ENCODE measurements around the gene PLAC9.

The PLAC9 gene

DNA sequence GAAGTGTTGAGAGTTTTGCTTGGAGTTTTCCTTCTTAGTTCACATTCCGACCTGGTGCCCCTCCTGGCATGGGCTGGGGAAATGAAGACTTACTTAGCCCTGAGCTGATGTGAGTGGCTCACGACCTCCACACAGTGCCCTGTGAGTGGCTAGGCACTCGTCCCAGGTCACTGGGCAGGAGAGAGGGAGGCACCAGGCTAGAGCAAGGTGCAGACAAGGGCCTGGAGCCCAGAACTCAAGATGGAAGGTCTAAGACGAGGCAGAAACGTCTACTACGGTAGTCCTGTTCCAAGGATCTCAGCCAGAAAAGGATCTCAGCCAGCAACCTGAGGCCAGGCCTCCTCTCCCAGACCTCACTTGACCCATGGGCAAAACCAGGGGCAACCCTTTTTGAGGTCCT lies 50.5 kb downstream of the PLAC9 start:
- no peak overlapping the region for H3K4me3 ChIP-seq (ENCODE audit: control insufficient read depth, low read depth, low read length)
- TF ChIP-seq, protein P1, sequence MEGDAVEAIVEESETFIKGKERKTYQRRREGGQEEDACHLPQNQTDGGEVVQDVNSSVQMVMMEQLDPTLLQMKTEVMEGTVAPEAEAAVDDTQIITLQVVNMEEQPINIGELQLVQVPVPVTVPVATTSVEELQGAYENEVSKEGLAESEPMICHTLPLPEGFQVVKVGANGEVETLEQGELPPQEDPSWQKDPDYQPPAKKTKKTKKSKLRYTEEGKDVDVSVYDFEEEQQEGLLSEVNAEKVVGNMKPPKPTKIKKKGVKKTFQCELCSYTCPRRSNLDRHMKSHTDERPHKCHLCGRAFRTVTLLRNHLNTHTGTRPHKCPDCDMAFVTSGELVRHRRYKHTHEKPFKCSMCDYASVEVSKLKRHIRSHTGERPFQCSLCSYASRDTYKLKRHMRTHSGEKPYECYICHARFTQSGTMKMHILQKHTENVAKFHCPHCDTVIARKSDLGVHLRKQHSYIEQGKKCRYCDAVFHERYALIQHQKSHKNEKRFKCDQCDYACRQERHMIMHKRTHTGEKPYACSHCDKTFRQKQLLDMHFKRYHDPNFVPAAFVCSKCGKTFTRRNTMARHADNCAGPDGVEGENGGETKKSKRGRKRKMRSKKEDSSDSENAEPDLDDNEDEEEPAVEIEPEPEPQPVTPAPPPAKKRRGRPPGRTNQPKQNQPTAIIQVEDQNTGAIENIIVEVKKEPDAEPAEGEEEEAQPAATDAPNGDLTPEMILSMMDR (conservative IDR thresholded peaks at IDR 0.05; ENCODE audit: control insufficient read depth, insufficient read depth, low read depth, low read length) = no peak
- DNase-seq (ENCODE audit: low read depth) = no peak

DNA sequence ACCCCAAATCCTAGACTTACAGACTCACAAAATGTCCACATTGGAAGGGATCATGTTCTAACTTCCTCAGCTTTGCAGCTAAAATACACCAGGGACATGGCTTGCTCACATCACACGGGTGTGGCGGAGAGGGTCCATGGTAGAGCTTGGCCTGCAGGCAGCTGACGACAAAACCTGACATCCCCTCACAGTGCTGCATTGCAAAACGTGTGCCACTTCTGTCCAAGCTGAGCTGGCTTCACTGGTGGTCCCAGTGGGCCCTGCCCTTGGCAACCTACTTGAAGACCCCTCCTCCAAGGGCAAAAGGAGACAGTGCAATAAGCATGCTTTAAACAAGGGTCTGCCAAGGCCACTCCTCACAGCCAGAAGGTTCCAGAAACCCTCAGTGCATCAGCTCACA lies 50.9 kb downstream of the PLAC9 start:
- H3K4me3 ChIP-seq (ENCODE audit: control insufficient read depth, low read depth, low read length) = no peak overlapping the region
- TF ChIP-seq, protein P1 (conservative IDR thresholded peaks at IDR 0.05; ENCODE audit: control insufficient read depth, insufficient read depth, low read depth, low read length) = no peak
- no peak for DNase-seq (ENCODE audit: low read depth)

DNA sequence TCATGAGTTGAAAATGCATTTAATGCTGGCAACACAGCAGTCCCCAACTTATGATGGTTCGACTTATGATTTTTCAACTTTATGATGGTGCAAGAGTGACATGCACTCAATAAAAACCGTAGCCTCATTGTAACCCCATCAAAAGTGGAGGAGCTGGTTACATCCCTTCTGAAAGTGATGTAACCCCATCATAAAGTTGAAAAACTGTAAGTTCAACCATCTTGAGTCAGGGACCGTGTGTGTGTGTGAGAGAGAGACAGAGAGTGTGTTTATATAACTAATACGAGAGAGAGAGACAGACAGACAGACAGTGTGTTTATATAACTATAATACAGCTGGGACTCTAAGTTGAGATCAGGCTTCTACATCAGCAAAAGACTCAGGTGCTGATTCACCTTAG lies 51.8 kb downstream of the PLAC9 start:
- no peak for DNase-seq (ENCODE audit: low read depth)
- TF ChIP-seq, protein P1 (conservative IDR thresholded peaks at IDR 0.05; ENCODE audit: control insufficient read depth, insufficient read depth, low read depth, low read length) = no peak
- H3K4me3 ChIP-seq (ENCODE audit: control insufficient read depth, low read depth, low read length) = no peak overlapping the region

DNA sequence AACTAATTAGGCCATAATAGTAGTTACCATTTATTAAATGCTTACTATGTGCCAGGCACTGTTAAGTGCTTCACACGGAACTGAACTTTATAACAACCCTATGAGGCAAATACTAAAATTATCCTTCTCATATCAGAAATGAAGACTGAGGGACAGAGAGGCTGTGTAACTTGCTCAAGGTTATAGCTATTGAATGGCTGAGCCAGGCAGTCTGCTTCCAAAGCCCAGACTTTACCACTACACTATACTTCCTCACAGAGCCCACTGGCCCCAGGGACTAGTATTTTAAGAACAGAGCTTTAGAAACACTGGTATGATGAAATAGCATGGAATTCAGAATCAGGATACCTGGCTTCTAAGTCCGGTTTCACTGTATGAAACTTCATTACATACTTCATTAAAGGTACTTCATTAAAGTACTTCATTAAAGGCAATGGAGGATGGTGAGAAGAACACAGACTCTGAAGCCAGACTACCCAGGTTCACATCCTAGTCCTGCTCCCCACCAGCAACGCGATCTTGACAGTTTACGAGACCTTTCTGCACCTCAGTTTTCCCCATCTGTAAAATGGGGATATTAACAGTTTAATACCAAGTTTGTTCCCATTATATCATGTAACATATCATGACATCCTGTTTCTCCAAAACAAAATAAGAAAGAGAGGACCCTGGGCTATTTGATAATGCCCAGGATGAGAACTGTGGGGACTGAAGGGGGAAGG lies 53.2 kb downstream of the PLAC9 start:
- TF ChIP-seq, protein P1 (conservative IDR thresholded peaks at IDR 0.05; ENCODE audit: control insufficient read depth, insufficient read depth, low read depth, low read length) = no peak
- H3K4me3 ChIP-seq (ENCODE audit: control insufficient read depth, low read depth, low read length) = no peak overlapping the region
- DNase-seq (ENCODE audit: low read depth) = no peak

DNA sequence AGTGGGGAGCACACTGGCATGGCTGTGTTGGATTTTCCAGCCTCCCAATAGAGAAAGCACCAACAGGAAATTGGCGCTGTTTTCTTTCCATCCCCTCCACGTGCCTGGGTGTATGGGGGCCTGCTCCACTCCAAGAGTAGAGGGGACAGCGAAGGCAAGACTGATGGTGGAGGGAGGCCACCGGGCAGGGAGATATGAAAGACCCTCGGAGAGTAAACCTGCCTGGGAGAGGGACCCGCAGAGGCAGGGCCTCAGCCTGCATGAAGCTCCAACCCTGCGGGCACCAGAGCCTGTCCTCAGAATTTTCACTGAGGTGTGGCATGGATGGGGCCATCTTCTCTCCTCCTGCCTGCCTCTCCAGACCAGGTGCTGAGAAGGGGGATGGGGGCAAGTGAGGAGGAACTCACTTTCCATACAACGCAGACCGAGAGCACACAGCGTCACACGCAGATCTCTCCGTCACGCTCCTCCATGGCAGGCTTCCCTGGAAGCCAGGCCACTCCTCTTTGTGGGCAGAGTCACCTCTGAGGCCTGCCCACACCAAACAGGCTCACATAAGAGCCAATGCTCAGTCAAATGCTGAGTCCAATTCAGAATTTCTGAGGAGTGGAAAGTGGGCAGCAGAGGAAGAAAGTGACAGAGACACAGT lies 54.0 kb downstream of the PLAC9 start:
- TF ChIP-seq, protein P1 (conservative IDR thresholded peaks at IDR 0.05; ENCODE audit: control insufficient read depth, insufficient read depth, low read depth, low read length) = no peak
- no peak overlapping the region for H3K4me3 ChIP-seq (ENCODE audit: control insufficient read depth, low read depth, low read length)
- DNase-seq (ENCODE audit: low read depth) = peak; percentile 62

DNA sequence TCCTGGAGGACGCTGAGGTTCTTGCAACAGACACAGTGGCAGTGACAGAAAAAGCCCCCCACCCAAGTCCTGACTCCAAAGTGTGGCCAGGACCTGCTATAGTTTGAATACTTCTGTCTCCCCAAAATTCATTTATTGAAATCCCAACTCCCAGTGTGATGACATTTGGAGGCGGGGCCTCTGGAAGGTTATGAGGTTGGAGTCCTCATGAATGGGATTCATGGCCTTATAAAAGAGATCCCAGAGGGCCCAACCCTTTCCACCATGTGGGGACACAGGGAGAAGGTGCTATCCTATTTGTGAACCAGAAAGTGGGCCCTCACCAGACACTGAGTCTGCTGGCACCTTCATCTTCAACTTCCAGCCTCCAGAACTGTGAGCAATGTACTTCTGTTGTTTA lies 54.5 kb downstream of the PLAC9 start:
- TF ChIP-seq, protein P1 (conservative IDR thresholded peaks at IDR 0.05; ENCODE audit: control insufficient read depth, insufficient read depth, low read depth, low read length) = no peak
- no peak overlapping the region for H3K4me3 ChIP-seq (ENCODE audit: control insufficient read depth, low read depth, low read length)
- no peak for DNase-seq (ENCODE audit: low read depth)

Measured in fibroblast of mammary gland (primary cell).